ENCODE results near the gene CMPK1. TPM values are rescaled to one million over a fixed set of nuclear protein-coding genes. Genes with fewer than 3 reads are reported as not detected.

Gene CMPK1
- total RNA-seq, 1 donor from 2014 or later, result 100.0 TPM

GRCh38 chr1:47348246-47348645, 14.7 kb downstream of the CMPK1 start:
- Mint-ChIP-seq H3K4me3 (no peak overlapping the region), H3K27ac (no peak overlapping the region), H3K36me3 (ENCODE audit: low read depth) (peaks cover 12% of the 10 kb centered on the region), H3K27me3 (ENCODE audit: insufficient read depth) (no peaks in the 10 kb centered on the region), H3K9me3 (no peaks in the 10 kb centered on the region), H3K4me1 (ENCODE audit: low read depth) (peaks cover 21% of the 10 kb centered on the region)
- no peak for DNase-seq (ENCODE audit: low spot score)
- intact Hi-C loops (cut with micrococcal nuclease), result no loop called here

- Mint-ChIP-seq H3K9me3 (no peaks in the 10 kb centered on the region), H3K4me1 (ENCODE audit: low read depth) (peaks cover 21% of the 10 kb centered on the region), H3K27ac (peak overlapping the region; percentile 86), H3K4me3 (no peak overlapping the region), H3K36me3 (ENCODE audit: low read depth) (peaks cover 10% of the 10 kb centered on the region), H3K27me3 (ENCODE audit: insufficient read depth) (no peaks in the 10 kb centered on the region)
- no peak for DNase-seq (ENCODE audit: low spot score)
- intact Hi-C loops (cut with micrococcal nuclease), result loop anchor here (1.0 kb wide), 3 partner anchors 17 to 62 kb away; partner anchors contain the start of gene STIL
These were observed 17.7 kb downstream of the CMPK1 start for GRCh38 chr1:47351305-47351704.

GRCh38 chr1:47361380-47361779, 27.8 kb downstream of the CMPK1 start:
- Mint-ChIP-seq H3K4me1 (ENCODE audit: low read depth) (peaks cover 5% of the 10 kb centered on the region), H3K27me3 (ENCODE audit: insufficient read depth) (no peaks in the 10 kb centered on the region), H3K4me3 (no peak overlapping the region), H3K36me3 (ENCODE audit: low read depth) (no peaks in the 10 kb centered on the region), H3K27ac (no peak overlapping the region), H3K9me3 (no peaks in the 10 kb centered on the region)
- no peak for DNase-seq (ENCODE audit: low spot score)
- intact Hi-C loops (cut with micrococcal nuclease), result no loop called here

- H3K4me3 Mint-ChIP-seq, result no peak overlapping the region
- no peaks in the 10 kb centered on the region for H3K9me3 Mint-ChIP-seq
- no peaks in the 10 kb centered on the region for H3K27me3 Mint-ChIP-seq (ENCODE audit: insufficient read depth)
- DNase-seq (ENCODE audit: low spot score), result no peak
- no peak overlapping the region for H3K27ac Mint-ChIP-seq
- intact Hi-C loops (cut with micrococcal nuclease), result no loop called here
- H3K36me3 Mint-ChIP-seq (ENCODE audit: low read depth), result no peaks in the 10 kb centered on the region
- peaks cover 5% of the 10 kb centered on the region for H3K4me1 Mint-ChIP-seq (ENCODE audit: low read depth)
These were observed 29.2 kb downstream of the CMPK1 start for GRCh38 chr1:47362828-47363227.

GRCh38 chr1:47367651-47368050, 34.1 kb downstream of the CMPK1 start:
- Mint-ChIP-seq H3K4me1 (ENCODE audit: low read depth) (peaks cover 5% of the 10 kb centered on the region), H3K36me3 (ENCODE audit: low read depth) (peaks cover 20% of the 10 kb centered on the region), H3K27me3 (ENCODE audit: insufficient read depth) (no peaks in the 10 kb centered on the region), H3K27ac (no peak overlapping the region), H3K9me3 (no peaks in the 10 kb centered on the region), H3K4me3 (no peak overlapping the region)
- DNase-seq (ENCODE audit: low spot score), result no peak
- intact Hi-C loops (cut with micrococcal nuclease), result no loop called here

- Mint-ChIP-seq H3K9me3 (no peaks in the 10 kb centered on the region), H3K4me3 (no peak overlapping the region), H3K36me3 (ENCODE audit: low read depth) (peaks cover 34% of the 10 kb centered on the region), H3K4me1 (ENCODE audit: low read depth) (no peaks in the 10 kb centered on the region), H3K27ac (no peak overlapping the region), H3K27me3 (ENCODE audit: insufficient read depth) (no peaks in the 10 kb centered on the region)
- intact Hi-C loops (cut with micrococcal nuclease), result no loop called here
- DNase-seq (ENCODE audit: low spot score), result no peak
These were observed 37.5 kb downstream of the CMPK1 start for GRCh38 chr1:47371016-47371517.

- Mint-ChIP-seq H3K27me3 (ENCODE audit: insufficient read depth) (no peaks in the 10 kb centered on the region), H3K4me3 (no peak overlapping the region), H3K27ac (no peak overlapping the region), H3K4me1 (ENCODE audit: low read depth) (no peaks in the 10 kb centered on the region), H3K9me3 (no peaks in the 10 kb centered on the region), H3K36me3 (ENCODE audit: low read depth) (peaks cover 36% of the 10 kb centered on the region)
- no peak for DNase-seq (ENCODE audit: low spot score)
- intact Hi-C loops (cut with micrococcal nuclease), result no loop called here
These were observed 40.9 kb downstream of the CMPK1 start for GRCh38 chr1:47374501-47374900.

GRCh38 chr1:47378147-47378546, 44.6 kb downstream of the CMPK1 start:
- Mint-ChIP-seq H3K27me3 (ENCODE audit: insufficient read depth) (no peaks in the 10 kb centered on the region), H3K27ac (no peak overlapping the region), H3K4me1 (ENCODE audit: low read depth) (no peaks in the 10 kb centered on the region), H3K36me3 (ENCODE audit: low read depth) (peaks cover 27% of the 10 kb centered on the region), H3K9me3 (no peaks in the 10 kb centered on the region), H3K4me3 (no peak overlapping the region)
- no peak for DNase-seq (ENCODE audit: low spot score)
- intact Hi-C loops (cut with micrococcal nuclease), result no loop called here

GRCh38 chr1:47380699-47381098, 47.1 kb downstream of the CMPK1 start:
- Mint-ChIP-seq H3K27ac (no peak overlapping the region), H3K36me3 (ENCODE audit: low read depth) (peaks cover 17% of the 10 kb centered on the region), H3K4me1 (ENCODE audit: low read depth) (no peaks in the 10 kb centered on the region), H3K27me3 (ENCODE audit: insufficient read depth) (no peaks in the 10 kb centered on the region), H3K4me3 (no peak overlapping the region), H3K9me3 (no peaks in the 10 kb centered on the region)
- intact Hi-C loops (cut with micrococcal nuclease), result no loop called here
- DNase-seq (ENCODE audit: low spot score), result no peak

GRCh38 chr1:47382399-47382983, 48.9 kb downstream of the CMPK1 start:
- no peak for DNase-seq (ENCODE audit: low spot score)
- H3K36me3 Mint-ChIP-seq (ENCODE audit: low read depth), result peaks cover 16% of the 10 kb centered on the region
- no peaks in the 10 kb centered on the region for H3K27me3 Mint-ChIP-seq (ENCODE audit: insufficient read depth)
- H3K27ac Mint-ChIP-seq, result no peak overlapping the region
- no peaks in the 10 kb centered on the region for H3K9me3 Mint-ChIP-seq
- H3K4me1 Mint-ChIP-seq (ENCODE audit: low read depth), result no peaks in the 10 kb centered on the region
- intact Hi-C loops (cut with micrococcal nuclease), result no loop called here
- no peak overlapping the region for H3K4me3 Mint-ChIP-seq

- H3K4me1 Mint-ChIP-seq (ENCODE audit: low read depth), result no peaks in the 10 kb centered on the region
- H3K9me3 Mint-ChIP-seq, result no peaks in the 10 kb centered on the region
- no peak overlapping the region for H3K4me3 Mint-ChIP-seq
- intact Hi-C loops (cut with micrococcal nuclease), result no loop called here
- no peak overlapping the region for H3K27ac Mint-ChIP-seq
- DNase-seq (ENCODE audit: low spot score), result no peak
- peaks cover 2% of the 10 kb centered on the region for H3K27me3 Mint-ChIP-seq (ENCODE audit: insufficient read depth)
- peaks cover 12% of the 10 kb centered on the region for H3K36me3 Mint-ChIP-seq (ENCODE audit: low read depth)
These were observed 50.5 kb downstream of the CMPK1 start for GRCh38 chr1:47384083-47384482.

- Mint-ChIP-seq H3K27ac (no peak overlapping the region), H3K27me3 (ENCODE audit: insufficient read depth) (peaks cover 2% of the 10 kb centered on the region), H3K4me1 (ENCODE audit: low read depth) (no peaks in the 10 kb centered on the region), H3K36me3 (ENCODE audit: low read depth) (peaks cover 7% of the 10 kb centered on the region), H3K9me3 (no peaks in the 10 kb centered on the region), H3K4me3 (no peak overlapping the region)
- intact Hi-C loops (cut with micrococcal nuclease), result no loop called here
- no peak for DNase-seq (ENCODE audit: low spot score)
These were observed 51.4 kb downstream of the CMPK1 start for GRCh38 chr1:47385020-47385419.

GRCh38 chr1:47386268-47386667, 52.7 kb downstream of the CMPK1 start:
- intact Hi-C loops (cut with micrococcal nuclease), result no loop called here
- H3K36me3 Mint-ChIP-seq (ENCODE audit: low read depth), result peaks cover 4% of the 10 kb centered on the region
- H3K27ac Mint-ChIP-seq, result no peak overlapping the region
- no peak overlapping the region for H3K4me3 Mint-ChIP-seq
- H3K9me3 Mint-ChIP-seq, result no peaks in the 10 kb centered on the region
- H3K4me1 Mint-ChIP-seq (ENCODE audit: low read depth), result no peaks in the 10 kb centered on the region
- H3K27me3 Mint-ChIP-seq (ENCODE audit: insufficient read depth), result peaks cover 10% of the 10 kb centered on the region
- no peak for DNase-seq (ENCODE audit: low spot score)
